ENCODE results near the gene LEPROT. TPM values are rescaled to one million over a fixed set of nuclear protein-coding genes. Genes with fewer than 3 reads are reported as not detected.
"Not testable (repeated sequence)": the region's sequence is repeated elsewhere in the genome, so short reads cannot be mapped to it uniquely, and the experiment has no call there.

LEPROT gene
- total RNA-seq, 1 donor from 2014 or later, result 107 TPM

DNA sequence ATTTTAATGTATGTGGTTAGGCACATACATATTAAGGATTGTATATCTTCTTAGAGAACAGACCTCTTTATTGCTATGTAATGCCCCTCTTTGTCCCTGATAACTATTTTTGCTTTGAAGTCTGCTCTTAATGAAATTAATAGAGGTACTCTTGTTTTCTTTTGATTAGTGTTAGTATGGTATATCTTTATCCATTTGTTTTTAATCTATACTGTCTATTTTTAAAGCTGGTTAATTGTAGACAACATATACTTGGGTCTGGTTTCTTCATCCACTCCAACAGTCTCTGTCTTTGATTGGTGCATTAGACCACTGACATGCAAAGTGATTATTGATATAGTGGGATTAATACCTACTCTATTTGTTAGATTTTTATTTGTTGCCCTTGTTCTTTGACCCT is 36.0 kb downstream of the LEPROT start:
- Histone ChIP-seq H3K4me1 (no peaks in the 10 kb centered on the region), H3K27ac (no peak overlapping the region), H3K4me3 (no peak overlapping the region), H3K27me3 (no peaks in the 10 kb centered on the region), H3K9me3 (no peaks in the 10 kb centered on the region), H3K36me3 (no peaks in the 10 kb centered on the region)
- no peak for DNase-seq
- TF ChIP-seq, protein P1, sequence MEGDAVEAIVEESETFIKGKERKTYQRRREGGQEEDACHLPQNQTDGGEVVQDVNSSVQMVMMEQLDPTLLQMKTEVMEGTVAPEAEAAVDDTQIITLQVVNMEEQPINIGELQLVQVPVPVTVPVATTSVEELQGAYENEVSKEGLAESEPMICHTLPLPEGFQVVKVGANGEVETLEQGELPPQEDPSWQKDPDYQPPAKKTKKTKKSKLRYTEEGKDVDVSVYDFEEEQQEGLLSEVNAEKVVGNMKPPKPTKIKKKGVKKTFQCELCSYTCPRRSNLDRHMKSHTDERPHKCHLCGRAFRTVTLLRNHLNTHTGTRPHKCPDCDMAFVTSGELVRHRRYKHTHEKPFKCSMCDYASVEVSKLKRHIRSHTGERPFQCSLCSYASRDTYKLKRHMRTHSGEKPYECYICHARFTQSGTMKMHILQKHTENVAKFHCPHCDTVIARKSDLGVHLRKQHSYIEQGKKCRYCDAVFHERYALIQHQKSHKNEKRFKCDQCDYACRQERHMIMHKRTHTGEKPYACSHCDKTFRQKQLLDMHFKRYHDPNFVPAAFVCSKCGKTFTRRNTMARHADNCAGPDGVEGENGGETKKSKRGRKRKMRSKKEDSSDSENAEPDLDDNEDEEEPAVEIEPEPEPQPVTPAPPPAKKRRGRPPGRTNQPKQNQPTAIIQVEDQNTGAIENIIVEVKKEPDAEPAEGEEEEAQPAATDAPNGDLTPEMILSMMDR (IDR thresholded peaks at IDR 0.05), result no peak
- ATAC-seq, result no peak
- intact Hi-C loops (cut with DNase I), result no loop called here

DNA sequence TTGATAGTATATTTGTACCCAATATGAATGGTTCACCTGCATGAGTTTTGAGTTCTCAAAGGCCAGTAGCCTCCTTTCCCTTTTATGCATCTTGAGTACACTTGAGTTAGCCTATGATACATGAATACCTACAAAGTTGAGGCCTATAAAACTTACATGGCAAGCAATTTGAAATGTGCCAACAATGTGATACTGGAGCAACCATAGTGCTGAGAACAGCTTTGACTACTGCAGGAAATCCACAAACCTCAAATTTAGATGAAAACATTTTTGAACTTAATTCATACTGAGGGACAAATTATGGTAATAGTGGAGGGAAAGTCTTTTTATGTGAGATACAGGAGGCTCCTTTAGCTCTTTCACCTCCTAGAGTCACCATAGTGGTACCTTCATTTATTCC is 37.4 kb downstream of the LEPROT start:
- DNase-seq (no peak), ATAC-seq (no peak)
- Histone ChIP-seq H3K27me3 (no peaks in the 10 kb centered on the region), H3K27ac (no peak overlapping the region), H3K36me3 (no peaks in the 10 kb centered on the region), H3K4me3 (no peak overlapping the region), H3K9me3 (no peaks in the 10 kb centered on the region), H3K4me1 (no peaks in the 10 kb centered on the region)
- intact Hi-C loops (cut with DNase I), result no loop called here
- TF ChIP-seq, protein P1 (IDR thresholded peaks at IDR 0.05), result no peak

DNA sequence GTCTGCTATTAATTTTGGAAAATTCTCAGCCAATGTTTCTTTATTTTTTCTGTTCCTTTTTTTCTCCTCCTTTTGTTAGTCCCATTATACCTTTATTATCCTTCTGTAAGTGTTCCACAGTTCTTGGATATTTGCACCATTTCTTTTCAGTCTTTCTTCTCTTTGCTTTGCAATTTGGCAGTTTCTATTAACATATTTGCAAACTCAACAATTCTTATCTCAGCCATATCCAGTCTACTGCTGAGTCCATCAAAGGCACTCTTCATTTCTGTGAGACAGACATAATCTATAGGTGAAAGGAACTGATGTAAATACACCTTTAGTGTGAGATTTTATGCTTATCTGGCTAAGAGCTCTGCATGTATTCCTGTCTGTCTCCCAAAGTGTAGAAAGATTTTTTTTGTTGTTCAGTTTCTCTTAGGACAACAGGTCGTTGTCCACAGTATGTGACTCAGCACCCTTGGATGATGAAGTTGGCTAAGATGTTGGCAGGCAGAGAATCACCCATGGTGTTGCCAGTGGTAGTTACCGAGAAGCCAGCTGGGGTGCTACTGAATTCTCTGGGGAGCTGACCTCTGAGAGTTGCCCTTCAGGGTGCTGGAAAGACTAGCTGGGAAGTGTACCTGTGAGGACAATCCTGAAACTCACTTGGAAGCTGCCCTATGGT is 38.4 kb downstream of the LEPROT start:
- no peak for DNase-seq

DNA sequence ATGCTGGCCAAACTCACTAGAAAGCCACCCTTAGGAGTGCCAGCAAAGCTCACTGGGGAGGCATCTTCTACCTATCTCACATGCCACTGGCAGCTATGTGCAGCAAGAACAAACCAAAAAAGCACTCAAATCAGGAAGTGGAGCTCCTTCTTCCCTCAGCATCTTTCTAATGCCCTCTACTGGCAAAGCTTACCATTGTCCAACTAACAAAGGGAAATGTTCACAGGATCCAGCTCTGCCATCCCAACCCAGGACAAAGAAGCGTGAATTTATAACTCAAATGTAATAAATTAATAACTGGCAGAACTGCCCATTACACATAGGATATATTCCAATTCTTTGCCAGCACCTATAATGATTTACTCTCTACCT is 38.9 kb downstream of the LEPROT start:
- ATAC-seq (peak; percentile 65), DNase-seq (no peak)
- no peak overlapping the region for H3K27ac ChIP-seq
- no peaks in the 10 kb centered on the region for H3K36me3 ChIP-seq
- intact Hi-C loops (cut with DNase I), result no loop called here
- H3K27me3 ChIP-seq, result no peaks in the 10 kb centered on the region
- TF ChIP-seq, protein P1 (IDR thresholded peaks at IDR 0.05), result peak; percentile 48
- no peak overlapping the region for H3K4me3 ChIP-seq
- H3K4me1 ChIP-seq, result no peaks in the 10 kb centered on the region
- H3K9me3 ChIP-seq, result no peaks in the 10 kb centered on the region

More for the DNA sequence above, 38.4 kb downstream of the LEPROT start:
- Histone ChIP-seq H3K27me3 (no peaks in the 10 kb centered on the region), H3K27ac (no peak overlapping the region), H3K4me1 (no peaks in the 10 kb centered on the region), H3K9me3 (no peaks in the 10 kb centered on the region), H3K36me3 (no peaks in the 10 kb centered on the region), H3K4me3 (no peak overlapping the region)
- intact Hi-C loops (cut with DNase I), result no loop called here
- no peak for ATAC-seq
- TF ChIP-seq, protein P1 (IDR thresholded peaks at IDR 0.05), result no peak

DNA sequence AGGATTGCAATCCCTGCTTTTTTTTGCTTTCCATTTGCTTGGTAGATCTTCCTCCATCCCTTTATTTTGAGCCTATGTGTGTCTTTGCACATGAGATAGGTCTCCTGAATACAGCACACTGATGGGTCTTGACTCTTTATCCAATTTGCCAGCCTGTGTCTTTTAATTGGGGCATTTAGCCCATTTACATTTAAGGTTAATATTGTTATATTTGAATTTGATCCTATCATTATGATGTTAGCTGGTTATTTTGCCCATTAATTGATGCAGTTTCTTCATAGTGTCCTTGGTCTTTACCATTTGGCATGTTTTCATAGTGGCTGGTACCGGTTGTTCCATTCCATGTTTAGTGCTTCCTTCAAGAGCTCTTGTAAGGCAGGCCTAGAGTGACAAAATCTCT is 45.4 kb downstream of the LEPROT start:
- H3K27ac ChIP-seq; H3K4me3 ChIP-seq; DNase-seq; H3K36me3 ChIP-seq; H3K4me1 ChIP-seq; intact Hi-C loops (cut with DNase I); H3K27me3 ChIP-seq; H3K9me3 ChIP-seq; ATAC-seq: not testable (repeated sequence)

DNA sequence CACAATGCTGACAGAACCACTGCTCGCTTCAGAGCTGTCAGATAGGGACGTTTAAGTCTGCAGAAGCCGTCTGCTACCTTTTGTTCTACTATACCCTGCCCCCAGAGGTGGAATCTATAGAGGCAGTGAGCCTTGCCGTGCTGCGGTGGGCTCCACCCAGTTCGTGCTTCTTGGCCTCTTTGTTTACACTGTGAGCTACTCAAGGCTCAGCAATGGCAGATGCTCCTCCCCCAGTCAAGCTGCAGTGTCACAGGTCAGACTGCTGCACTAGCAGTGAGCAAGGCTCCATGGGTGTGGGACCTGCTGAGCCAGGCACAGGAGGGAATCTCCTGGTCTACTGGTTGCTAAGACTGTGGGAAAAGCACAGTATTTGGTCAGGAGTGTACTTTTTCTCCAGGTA is 47.1 kb downstream of the LEPROT start:
- Histone ChIP-seq H3K4me3 (no peak overlapping the region), H3K27me3 (no peaks in the 10 kb centered on the region), H3K4me1 (no peaks in the 10 kb centered on the region), H3K9me3 (no peaks in the 10 kb centered on the region), H3K36me3 (no peaks in the 10 kb centered on the region), H3K27ac (no peak overlapping the region)
- TF ChIP-seq, protein P1 (IDR thresholded peaks at IDR 0.05), result no peak
- peak; percentile 42 for ATAC-seq
- intact Hi-C loops (cut with DNase I), result no loop called here
- DNase-seq, result no peak

All from upper lobe of right lung (tissue), 1 donor.